HG03097 (cell line): ENCODE measurements around the gene NUP62CL.

ENCODE experiments used
- ATAC-seq: cut with Tn5 transposase; IDR thresholded peaks from one replicate; pipeline ENCODE4 v1.9.1; 2021; ENCODE audit not compliant: unreplicated experiment, low FRiP score

Gene NUP62CL

DNA sequence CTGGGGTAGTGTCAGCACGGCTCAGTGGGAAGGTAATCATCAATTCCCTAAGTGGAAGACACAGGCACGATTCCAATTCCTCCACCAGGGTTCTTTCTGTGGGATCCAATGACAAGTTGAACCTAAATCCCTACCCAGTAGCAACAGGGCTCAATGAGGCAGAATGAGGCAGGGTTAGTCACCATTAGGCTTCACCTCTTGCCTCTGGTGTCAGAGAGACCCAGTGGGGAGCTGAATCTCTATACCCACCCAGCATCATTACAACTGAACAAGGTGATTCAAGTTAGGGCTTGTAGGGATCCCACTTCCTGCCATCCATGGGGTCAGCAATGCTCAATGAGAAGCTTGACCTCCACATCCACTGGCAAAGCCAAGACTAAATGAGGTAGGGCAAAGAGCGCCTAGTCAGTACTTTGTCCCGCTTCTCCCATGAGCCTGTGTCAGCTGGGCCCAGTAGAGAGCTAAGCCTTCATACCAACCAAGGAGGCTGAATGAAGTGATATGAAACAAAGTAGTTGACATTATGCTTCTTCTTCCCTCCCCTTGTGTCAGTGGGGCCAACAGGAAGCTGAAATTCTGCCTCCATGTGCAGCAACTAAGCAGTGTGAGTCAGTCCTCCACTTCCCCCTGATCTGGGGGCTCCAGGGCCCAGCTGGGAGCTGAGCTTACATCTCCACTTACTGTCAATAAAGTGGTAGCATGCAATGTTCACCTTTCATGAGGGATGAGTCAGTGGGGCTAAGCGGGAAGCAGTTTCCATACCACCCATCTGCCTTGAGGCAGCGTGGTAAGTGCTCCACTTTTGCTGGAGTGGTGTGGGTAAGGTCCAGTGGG lies 51.2 kb downstream of the NUP62CL start:
- ATAC-seq = no peak

DNA sequence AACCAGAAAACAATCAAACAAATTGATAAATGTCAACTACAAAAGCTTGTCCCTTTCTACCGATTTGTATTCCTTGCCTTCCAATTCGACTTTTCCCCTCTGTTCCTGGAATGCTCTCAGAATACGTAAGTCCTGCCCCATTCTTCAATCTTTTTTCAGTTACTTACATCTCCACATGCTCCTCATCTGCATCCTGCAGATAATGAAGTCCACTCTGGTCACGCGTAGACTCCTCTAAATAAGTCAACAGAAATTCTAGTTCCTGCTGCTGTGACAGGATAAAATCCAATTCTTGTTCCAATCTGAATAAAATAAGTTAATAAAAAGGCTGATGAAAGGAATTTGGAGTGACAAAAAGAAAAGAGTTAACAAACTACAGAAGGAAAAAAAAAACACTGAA lies 53.2 kb downstream of the NUP62CL start:
- ATAC-seq = no peak

- no peak for ATAC-seq
Measured at GRCh38 chrX:107146670-107147069, 59.6 kb downstream of the NUP62CL start.

GRCh38 chrX:107135965-107136307 lies 70.3 kb downstream of the NUP62CL start:
- ATAC-seq = no peak

DNA sequence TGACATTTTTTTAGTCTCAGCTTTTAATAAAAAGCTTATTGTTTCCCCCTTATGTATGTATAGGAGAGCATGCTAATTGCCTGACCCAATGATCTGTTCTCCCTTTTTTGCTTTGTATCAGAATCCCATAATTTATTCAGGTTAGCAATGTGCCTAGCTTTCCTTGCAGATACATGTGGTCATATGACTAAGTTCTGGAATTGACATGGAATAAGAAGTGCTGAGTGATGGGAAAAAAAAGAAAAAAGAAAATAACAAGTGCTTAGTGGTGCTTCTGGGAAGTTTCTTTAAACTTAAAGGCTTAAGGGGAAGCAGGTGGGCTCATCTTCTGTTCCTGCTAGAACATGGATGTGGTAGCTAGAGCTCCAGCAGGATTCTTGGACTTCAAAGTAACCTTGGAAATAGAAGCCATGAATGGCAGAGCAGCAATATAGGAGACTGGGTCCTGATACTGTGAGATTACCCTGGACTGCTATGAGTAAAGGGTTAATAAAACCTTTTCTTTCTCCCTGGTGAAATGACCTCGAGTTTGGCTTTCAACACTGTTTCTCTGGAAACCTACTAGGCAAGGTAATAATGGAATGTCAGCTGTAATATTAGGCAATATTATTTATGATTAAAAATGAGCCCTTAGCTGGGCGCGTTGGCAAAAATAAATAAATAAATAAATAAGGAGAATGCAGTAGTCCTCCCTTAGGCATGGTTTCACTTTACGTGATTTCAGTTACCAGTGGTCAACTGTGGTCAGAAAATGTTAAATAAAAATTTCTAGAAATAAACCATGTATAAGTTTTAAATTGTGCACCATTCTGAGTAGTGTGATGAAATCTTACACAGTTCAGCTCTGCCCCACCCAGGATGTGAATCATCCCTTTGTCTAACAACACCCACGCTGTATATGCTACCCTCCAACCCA lies 70.9 kb downstream of the NUP62CL start:
- no peak for ATAC-seq

- no peak for ATAC-seq
Measured at GRCh38 chrX:107123750-107124149, 82.5 kb downstream of the NUP62CL start.

GRCh38 chrX:107119283-107119682 lies 87.0 kb downstream of the NUP62CL start:
- ATAC-seq = no peak

DNA sequence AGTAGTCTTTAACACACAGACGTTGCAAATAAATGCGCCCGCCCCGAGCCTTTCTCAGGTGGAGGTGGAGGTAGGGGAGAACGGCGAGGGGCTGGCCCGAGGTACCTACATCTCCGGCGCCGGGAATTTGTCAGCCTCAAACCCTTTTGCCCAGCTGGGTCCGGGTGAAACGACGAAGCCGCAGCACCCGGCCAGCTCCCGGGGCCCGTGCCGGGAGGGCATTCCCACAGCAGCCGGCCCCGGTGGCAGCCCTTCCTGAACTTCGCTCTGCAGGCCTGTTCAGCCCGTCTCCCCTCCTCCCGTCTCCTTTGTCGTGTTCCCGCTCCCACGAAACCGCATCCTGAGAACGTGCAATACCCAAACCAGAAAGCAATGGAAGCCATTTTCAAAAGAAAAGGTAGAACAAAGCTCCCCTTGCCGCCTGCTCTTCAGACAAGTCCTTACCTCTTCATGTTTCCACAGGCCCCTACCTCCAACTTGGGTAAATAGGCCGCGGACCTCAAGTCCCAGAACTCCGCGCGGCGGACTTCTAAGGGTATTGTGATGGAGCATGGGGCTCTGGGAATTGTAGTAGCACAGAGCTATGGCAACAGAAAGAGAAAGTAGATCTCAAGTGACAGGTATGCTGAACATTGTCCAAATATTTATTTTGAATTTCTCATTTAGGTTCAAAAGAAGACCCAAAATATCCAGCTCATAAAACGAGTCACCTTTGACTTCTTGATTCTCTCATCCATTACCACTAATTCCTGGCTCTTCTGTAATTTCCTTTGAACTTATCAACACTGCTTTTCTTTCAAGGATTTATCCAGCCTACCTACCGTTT lies 87.7 kb downstream of the NUP62CL start, which contains the start of gene RBM41:
Gene RBM41, minus strand, starts transcription at position 501 of the 826 bp plus-strand sequence. Its CDS starts 49 bp downstream, at position 452.
- peak; percentile 99 for ATAC-seq

- ATAC-seq = no peak
Measured at GRCh38 chrX:107117993-107118321, 88.3 kb downstream of the NUP62CL start.

DNA sequence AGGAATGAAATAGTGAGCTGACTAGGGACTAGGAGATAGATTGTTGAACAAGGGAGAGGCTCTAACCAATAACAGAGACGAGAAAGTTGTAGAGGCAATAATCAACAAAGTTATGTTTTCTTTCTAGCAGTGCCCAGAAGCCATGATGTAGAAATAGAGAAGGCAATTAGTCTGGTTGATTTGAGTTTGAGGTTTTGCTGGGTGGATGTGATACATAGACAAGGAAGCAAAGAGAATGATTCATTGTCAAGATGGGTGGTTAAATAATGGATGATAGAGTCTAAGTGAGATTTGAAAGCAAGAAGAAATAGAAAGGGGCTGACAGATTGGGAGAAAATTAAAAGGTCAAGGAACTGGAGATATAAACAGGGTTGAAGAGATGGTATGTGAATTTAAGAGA lies 98.8 kb downstream of the NUP62CL start:
- no peak for ATAC-seq

GRCh38 chrX:107102980-107103379 lies 103.3 kb downstream of the NUP62CL start:
- ATAC-seq = no peak

DNA sequence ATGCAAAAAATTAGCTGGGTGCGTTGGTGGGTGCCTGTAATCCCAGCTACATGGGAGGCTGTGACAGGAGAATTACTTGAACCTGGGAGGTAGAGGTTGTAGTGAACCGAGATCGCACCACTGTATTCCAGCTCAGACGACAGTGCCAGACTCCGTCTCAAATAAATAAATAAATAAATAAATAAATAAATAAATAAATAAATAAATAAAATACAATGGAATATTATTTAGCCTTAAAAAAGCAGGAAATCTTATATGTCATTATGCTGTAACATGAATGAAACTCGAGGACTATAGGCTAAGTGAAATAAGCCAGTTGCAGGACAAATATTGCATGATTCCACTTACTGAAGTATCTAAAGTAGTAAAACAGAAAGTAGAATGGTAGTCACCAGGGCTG lies 130.1 kb downstream of the NUP62CL start:
- ATAC-seq = no peak
